H9 (cell line): ENCODE data around the gene MLNR. TPM values are rescaled to one million over a fixed set of nuclear protein-coding genes. Genes with fewer than 3 reads are reported as not detected.
A peak's percentile ranks its signal among the peaks of the same experiment; 100 is the strongest.

ENCODE experiments used
- DNase-seq: peaks from one replicate; pipeline ENCODE4 v3.0.0-alpha.2; 2017
- H2AFZ ChIP-seq: one replicate; pipeline ENCODE4 v1.6.1; 2013; ENCODE audit warnings: mild to moderate bottlenecking, low read length, control low read depth, moderate library complexity
- H2AK5ac ChIP-seq: 2 replicates; pipeline ENCODE4 v1.6.1; 2013; ENCODE audit warnings: low read length, control low read depth, mixed read lengths; ENCODE audit not compliant: insufficient read length
- H2BK120ac ChIP-seq: one replicate; pipeline ENCODE4 v1.6.1; 2013; ENCODE audit warnings: low read depth, mild to moderate bottlenecking, low read length, control low read depth, inconsistent platforms; ENCODE audit not compliant: poor library complexity, severe bottlenecking
- H2BK12ac ChIP-seq: 2 replicates; pipeline ENCODE4 v1.6.1; 2013; ENCODE audit warnings: low read length, control low read depth, mixed read lengths, low read depth; ENCODE audit not compliant: insufficient read length
- H2BK15ac ChIP-seq: 2 replicates; pipeline ENCODE4 v1.6.1; 2013; ENCODE audit warnings: low read depth, low read length, control low read depth
- H2BK20ac ChIP-seq: one replicate; pipeline ENCODE4 v1.6.1; 2013; ENCODE audit warnings: low read depth, mild to moderate bottlenecking, low read length, control low read depth, inconsistent platforms; ENCODE audit not compliant: poor library complexity, severe bottlenecking
- H2BK5ac ChIP-seq: 2 replicates; pipeline ENCODE4 v1.6.1; 2013; ENCODE audit warnings: low read length, control low read depth, mixed read lengths; ENCODE audit not compliant: insufficient read length
- H3K14ac ChIP-seq: 2 replicates; pipeline ENCODE4 v1.6.1; 2013; ENCODE audit warnings: low read length, control low read depth; ENCODE audit not compliant: insufficient read depth
- H3K18ac ChIP-seq: 2 replicates; pipeline ENCODE4 v1.6.1; 2013; ENCODE audit warnings: low read depth, mild to moderate bottlenecking, mixed read lengths, low read length, control low read depth; ENCODE audit not compliant: insufficient read length
- H3K23ac ChIP-seq: 2 replicates; pipeline ENCODE4 v1.6.1; 2013; ENCODE audit warnings: low read length, control low read depth, mixed read lengths, low read depth; ENCODE audit not compliant: insufficient read length
- H3K23me2 ChIP-seq: 2 replicates; pipeline ENCODE4 v1.6.1; 2013; ENCODE audit warnings: low read depth, mild to moderate bottlenecking, mixed read lengths, low read length, control low read depth; ENCODE audit not compliant: insufficient read length, poor library complexity, severe bottlenecking
- H3K27ac ChIP-seq: 2 replicates; pipeline ENCODE4 v1.5.1; 2013; ENCODE audit warnings: low read length, control low read depth, mixed read lengths, low read depth; ENCODE audit not compliant: insufficient read length
- H3K27me3 ChIP-seq: 2 replicates; pipeline ENCODE4 v1.6.1; 2013; ENCODE audit warnings: low read length, control low read depth, inconsistent platforms; ENCODE audit not compliant: insufficient read depth
- H3K4ac ChIP-seq: 2 replicates; pipeline ENCODE4 v1.6.1; 2013; ENCODE audit warnings: low read depth, mild to moderate bottlenecking, control low read depth, inconsistent platforms, low read length, moderate library complexity
- H3K4me1 ChIP-seq: 2 replicates; pipeline ENCODE4 v1.6.1; 2013; ENCODE audit warnings: low read length, control low read depth, inconsistent platforms; ENCODE audit not compliant: insufficient read depth
- H3K4me2 ChIP-seq: 2 replicates; pipeline ENCODE4 v1.6.1; 2013; ENCODE audit warnings: low read length, control low read depth, mixed read lengths; ENCODE audit not compliant: insufficient read length, insufficient read depth
- H3K56ac ChIP-seq: 2 replicates; pipeline ENCODE4 v1.6.1; 2013; ENCODE audit warnings: low read depth, mild to moderate bottlenecking, mixed read lengths, low read length, control low read depth; ENCODE audit not compliant: insufficient read length
- H3K79me1 ChIP-seq: 2 replicates; pipeline ENCODE4 v1.6.1; 2013; ENCODE audit warnings: low read depth, mild to moderate bottlenecking, moderate library complexity, low read length, control low read depth, inconsistent platforms; ENCODE audit not compliant: insufficient read depth, poor library complexity, severe bottlenecking
- H3K79me2 ChIP-seq: 2 replicates; pipeline ENCODE4 v1.6.1; 2013; ENCODE audit warnings: low read length, control low read depth, inconsistent platforms; ENCODE audit not compliant: insufficient read depth
- H3K9ac ChIP-seq: 2 replicates; pipeline ENCODE4 v1.6.1; 2013; ENCODE audit warnings: low read length, control low read depth, mixed read lengths; ENCODE audit not compliant: insufficient read length; ENCODE audit errors: extremely low read depth
- H3K9me3 ChIP-seq: one replicate; pipeline ENCODE4 v1.6.1; 2013; ENCODE audit warnings: low read depth, low read length, inconsistent platforms; ENCODE audit not compliant: control insufficient read depth
- H3T11ph ChIP-seq: one replicate; pipeline ENCODE4 v1.6.1; 2013; ENCODE audit warnings: mild to moderate bottlenecking, low read length, control low read depth, inconsistent platforms
- H4K20me1 ChIP-seq: one replicate; pipeline ENCODE4 v1.6.1; 2013; ENCODE audit not compliant: control insufficient read depth, insufficient read length, insufficient read depth
- H4K5ac ChIP-seq: 2 replicates; pipeline ENCODE4 v1.6.1; 2013; ENCODE audit warnings: low read depth, mild to moderate bottlenecking, mixed read lengths, low read length, control low read depth; ENCODE audit not compliant: insufficient read length
- H4K8ac ChIP-seq: replicated peaks from 2 replicates; pipeline ENCODE4 v1.6.1; 2013; ENCODE audit warnings: low read length, control low read depth, mixed read lengths, low read depth; ENCODE audit not compliant: insufficient read length
- H4K91ac ChIP-seq: 2 replicates; pipeline ENCODE4 v1.6.1; 2013; ENCODE audit warnings: low read depth, mild to moderate bottlenecking, moderate library complexity, mixed read lengths, low read length, control low read depth; ENCODE audit not compliant: insufficient read length
- H3K27ac Mint-ChIP-seq, 3 experiments: 2 replicates in 2 of 3; 3 replicates in 1 of 3; pipeline ENCODE4 v1.8.0; 2020 to 2021; ENCODE audit warnings: mixed read lengths in 3 of 3, mild to moderate bottlenecking in 1 of 3, moderate library complexity in 1 of 3
- H3K27me3 Mint-ChIP-seq: 2 replicates; pipeline ENCODE4 v1.8.0; 2021; ENCODE audit warnings: low read depth, mild to moderate bottlenecking, moderate library complexity, mixed read lengths
- H3K36me3 Mint-ChIP-seq, 3 experiments: 2 replicates in 2 of 3; 3 replicates in 1 of 3; pipeline ENCODE4 v1.8.0; 2020 to 2021; ENCODE audit warnings: low read depth in 3 of 3, mixed read lengths in 3 of 3; ENCODE audit not compliant: insufficient read depth in 1 of 3
- H3K4me1 Mint-ChIP-seq, 2 experiments: 2 replicates each; pipeline ENCODE4 v1.8.0; 2020; ENCODE audit warnings: mixed read lengths in 2 of 2
- H3K4me3 Mint-ChIP-seq, 2 experiments: 2 replicates in 1 of 2; 3 replicates in 1 of 2; pipeline ENCODE4 v1.8.0; 2020 to 2021; ENCODE audit warnings: mild to moderate bottlenecking in 2 of 2, mixed read lengths in 2 of 2, moderate library complexity in 1 of 2
- H3K9me3 Mint-ChIP-seq, 2 experiments: 2 replicates in 1 of 2; 3 replicates in 1 of 2; pipeline ENCODE4 v1.8.0; 2020; ENCODE audit warnings: mild to moderate bottlenecking in 2 of 2, mixed read lengths in 2 of 2, moderate library complexity in 1 of 2
- WGBS: extraction: QIAGEN DNeasy Blood & Tissue Kit; methylation state at CpG from one replicate; pipeline ENCODE4 v1.1.7; 2013; ENCODE audit warnings: missing lambda C conversion rate, low lambda C conversion rate, mixed read lengths; ENCODE audit not compliant: insufficient read length; ENCODE audit errors: extremely low coverage; 5-methylcytosine and 5-hydroxymethylcytosine counted together
- total RNA-seq: library from RNA; stranded (reverse); gene quantifications from 2 replicates; pipeline ENCODE4 v1.2.1, GENCODE V29; 2021
- TF ChIP-seq, protein P1 (sequence below): fragments of 200-600 bp; sonication (generic); conservative IDR thresholded peaks from 3 replicates; pipeline ENCODE4 v1.8.0; 2021; ENCODE audit warnings: antibody characterized with exemption, mild to moderate bottlenecking

The MLNR gene
- total RNA-seq, 1 experiment from 2014 or later: not detected

DNA sequence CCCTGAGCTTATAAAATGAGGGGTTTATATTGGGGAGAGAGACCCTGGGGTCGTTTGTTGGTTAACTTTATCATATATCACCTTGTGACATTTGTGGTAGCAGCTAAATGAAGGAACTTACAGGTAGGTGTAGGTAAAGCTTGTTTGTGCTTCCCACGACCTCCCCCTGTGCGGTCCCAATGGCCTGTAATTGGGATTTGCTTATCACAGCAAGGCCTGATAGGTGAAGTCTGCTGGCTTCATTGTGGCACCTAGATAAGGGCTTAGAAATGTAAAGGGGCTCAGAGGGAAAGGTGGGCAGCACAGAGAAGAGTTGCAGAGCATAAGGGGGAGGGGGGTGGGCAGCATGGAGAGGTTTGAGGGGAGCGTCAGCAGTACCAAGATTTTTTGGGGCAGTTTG lies 35.5 kb upstream of the MLNR start:
- no CpG with 5 or more reads among the region's 4 CpGs for WGBS
- Mint-ChIP-seq H3K36me3 (peaks cover 15 to 45% (median 36%) of the 10 kb centered on the region in 3 experiments; a peak in 6 of 7 replicates), H3K4me1 (peaks cover 4 to 10% of the 10 kb centered on the region in 2 experiments; a peak in 3 of 4 replicates), H3K27ac (peak overlapping the region in 2 of 3 experiments; percentile 49 to 52; a peak in 1 of 7 replicates), H3K27me3 (no peaks in the 10 kb centered on the region), H3K9me3 (no peaks in the 10 kb centered on the region), H3K4me3 (no peak overlapping the region)
- no peak overlapping the region for H4K5ac ChIP-seq
- H4K8ac ChIP-seq: no peak overlapping the region
- H3K56ac ChIP-seq: no peak overlapping the region
- no peak overlapping the region for H3K4me2 ChIP-seq
- H3K14ac ChIP-seq: no peak overlapping the region
- no peak overlapping the region for H2BK120ac ChIP-seq
- H2AK5ac ChIP-seq: no peak overlapping the region
- H4K91ac ChIP-seq: no peak overlapping the region
- H4K20me1 ChIP-seq: no peaks in the 10 kb centered on the region
- no peak overlapping the region for H3K23ac ChIP-seq
- no peak for DNase-seq
- H2BK12ac ChIP-seq: no peak overlapping the region
- H3K4me1 ChIP-seq: no peaks in the 10 kb centered on the region; the same call in 1 of the 2 replicates
- H3K4ac ChIP-seq: no peak overlapping the region
- H3K27me3 ChIP-seq: no peaks in the 10 kb centered on the region
- no peak overlapping the region for H2AFZ ChIP-seq
- no peak overlapping the region for H3T11ph ChIP-seq
- H2BK5ac ChIP-seq: no peak overlapping the region
- H3K79me1 ChIP-seq: no peaks in the 10 kb centered on the region
- no peak overlapping the region for H3K18ac ChIP-seq
- no peaks in the 10 kb centered on the region for H3K79me2 ChIP-seq
- no peak overlapping the region for H3K27ac ChIP-seq
- H3K23me2 ChIP-seq: no peaks in the 10 kb centered on the region
- H3K9ac ChIP-seq: no peak overlapping the region
- H3K9me3 ChIP-seq: no peaks in the 10 kb centered on the region
- no peak overlapping the region for H2BK15ac ChIP-seq
- H2BK20ac ChIP-seq: no peak overlapping the region
- TF ChIP-seq, protein P1, sequence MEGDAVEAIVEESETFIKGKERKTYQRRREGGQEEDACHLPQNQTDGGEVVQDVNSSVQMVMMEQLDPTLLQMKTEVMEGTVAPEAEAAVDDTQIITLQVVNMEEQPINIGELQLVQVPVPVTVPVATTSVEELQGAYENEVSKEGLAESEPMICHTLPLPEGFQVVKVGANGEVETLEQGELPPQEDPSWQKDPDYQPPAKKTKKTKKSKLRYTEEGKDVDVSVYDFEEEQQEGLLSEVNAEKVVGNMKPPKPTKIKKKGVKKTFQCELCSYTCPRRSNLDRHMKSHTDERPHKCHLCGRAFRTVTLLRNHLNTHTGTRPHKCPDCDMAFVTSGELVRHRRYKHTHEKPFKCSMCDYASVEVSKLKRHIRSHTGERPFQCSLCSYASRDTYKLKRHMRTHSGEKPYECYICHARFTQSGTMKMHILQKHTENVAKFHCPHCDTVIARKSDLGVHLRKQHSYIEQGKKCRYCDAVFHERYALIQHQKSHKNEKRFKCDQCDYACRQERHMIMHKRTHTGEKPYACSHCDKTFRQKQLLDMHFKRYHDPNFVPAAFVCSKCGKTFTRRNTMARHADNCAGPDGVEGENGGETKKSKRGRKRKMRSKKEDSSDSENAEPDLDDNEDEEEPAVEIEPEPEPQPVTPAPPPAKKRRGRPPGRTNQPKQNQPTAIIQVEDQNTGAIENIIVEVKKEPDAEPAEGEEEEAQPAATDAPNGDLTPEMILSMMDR: no peak
